Vagina (tissue), 2 donors: ENCODE measurements around the gene GRSF1. TPM values are rescaled to one million over a fixed set of nuclear protein-coding genes. Genes with fewer than 3 reads are reported as not detected.
A peak's percentile ranks its signal among the peaks of the same experiment; 100 is the strongest.
"Not testable (repeated sequence)": the region's sequence is repeated elsewhere in the genome, so short reads cannot be mapped to it uniquely, and the experiment has no call there.

Experiments
- DNase-seq, 2 donors: peaks; one replicate each; pipeline ENCODE4 v3.0.0-alpha.2; 2017; ENCODE audit errors: extremely low spot score in 2 of 2
- H3K27ac ChIP-seq: fragments of 200-600 bp; sonication (generic); one replicate; pipeline ENCODE4 v1.5.1; 2019
- H3K27me3 ChIP-seq: fragments of 200-600 bp; sonication (generic); one replicate; pipeline ENCODE4 v1.5.1; 2019
- H3K36me3 ChIP-seq, 2 donors: fragments of 200-600 bp; sonication (generic); one replicate each; pipeline ENCODE4 v1.5.1; 2017 to 2019
- H3K4me1 ChIP-seq: fragments of 200-600 bp; sonication (generic); one replicate; pipeline ENCODE4 v1.5.1; 2019
- H3K4me3 ChIP-seq, 2 donors: fragments of 200-600 bp; sonication (generic); 1 replicate in 1 of 2; 2 replicates in 1 of 2; pipeline ENCODE4 v1.5.1; 2016 to 2019
- H3K9me3 ChIP-seq: fragments of 200-600 bp; sonication (generic); one replicate; pipeline ENCODE4 v1.5.1; 2019
- POLR2A ChIP-seq, 2 donors: fragments of 450-650 bp; IDR thresholded peaks; one replicate each; pipeline ENCODE4 v1.6.1; 2017; ENCODE audit warnings: antibody characterized with exemption in 2 of 2, mild to moderate bottlenecking in 2 of 2, moderate library complexity in 2 of 2
- POLR2AphosphoS5 ChIP-seq, 2 donors: sonication (generic); formaldehyde crosslinking; IDR thresholded peaks; one replicate each; pipeline ENCODE4 v1.9.0; 2017; ENCODE audit warnings: antibody characterized with exemption in 2 of 2, mild to moderate bottlenecking in 2 of 2, low read depth in 1 of 2; ENCODE audit not compliant: insufficient read depth in 1 of 2
- intact Hi-C: fragments of 100-400 bp; cut with DNase I; formaldehyde crosslinking; loops from one replicate; pipeline ENCODE4 v1.15.1; 2023
- total RNA-seq: library from RNA; depleted of rRNA; stranded (reverse); fragments of >200 nt; gene quantifications from one replicate; pipeline ENCODE4 v1.2.3, GENCODE V29; 2016
- TF ChIP-seq, protein P1 (sequence below), 3 experiments: fragments of 450-650 bp in 2 of 3; fragments of 200-600 bp in 1 of 3; sonication (generic) in 1 of 3; IDR thresholded peaks; one replicate each; pipeline ENCODE4 v1.5.1; 2017 to 2019; ENCODE audit warnings: antibody characterized with exemption in 3 of 3, mild to moderate bottlenecking in 2 of 3, moderate library complexity in 2 of 3

Gene GRSF1
- total RNA-seq, 1 donor from 2014 or later, result 35.1 TPM

DNA sequence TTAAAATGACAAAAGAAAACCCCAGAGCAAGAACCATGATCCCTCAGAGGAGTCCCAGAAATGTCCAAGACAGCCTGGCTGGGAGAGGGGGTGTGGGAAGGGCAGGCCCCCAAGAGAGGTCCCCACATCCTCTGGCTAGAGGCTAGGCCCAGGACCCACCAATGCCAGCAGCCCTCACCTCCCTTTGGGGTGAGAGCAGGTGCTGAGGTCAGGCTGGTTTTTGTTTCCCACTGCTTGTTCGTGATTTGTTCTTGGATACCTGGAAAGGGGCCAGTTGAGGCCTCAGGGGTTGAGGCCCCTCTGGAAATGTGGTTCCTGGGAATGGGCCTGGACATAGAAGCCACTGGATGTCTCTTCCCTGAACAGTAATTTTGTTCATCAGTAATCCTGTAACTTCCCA, 2.3 kb upstream of the GRSF1 start:
- no peaks in the 10 kb centered on the region for H3K27me3 ChIP-seq
- H3K9me3 ChIP-seq, result no peaks in the 10 kb centered on the region
- TF ChIP-seq POLR2A (IDR thresholded peaks at IDR 0.05), result no peak
- TF ChIP-seq, protein P1, sequence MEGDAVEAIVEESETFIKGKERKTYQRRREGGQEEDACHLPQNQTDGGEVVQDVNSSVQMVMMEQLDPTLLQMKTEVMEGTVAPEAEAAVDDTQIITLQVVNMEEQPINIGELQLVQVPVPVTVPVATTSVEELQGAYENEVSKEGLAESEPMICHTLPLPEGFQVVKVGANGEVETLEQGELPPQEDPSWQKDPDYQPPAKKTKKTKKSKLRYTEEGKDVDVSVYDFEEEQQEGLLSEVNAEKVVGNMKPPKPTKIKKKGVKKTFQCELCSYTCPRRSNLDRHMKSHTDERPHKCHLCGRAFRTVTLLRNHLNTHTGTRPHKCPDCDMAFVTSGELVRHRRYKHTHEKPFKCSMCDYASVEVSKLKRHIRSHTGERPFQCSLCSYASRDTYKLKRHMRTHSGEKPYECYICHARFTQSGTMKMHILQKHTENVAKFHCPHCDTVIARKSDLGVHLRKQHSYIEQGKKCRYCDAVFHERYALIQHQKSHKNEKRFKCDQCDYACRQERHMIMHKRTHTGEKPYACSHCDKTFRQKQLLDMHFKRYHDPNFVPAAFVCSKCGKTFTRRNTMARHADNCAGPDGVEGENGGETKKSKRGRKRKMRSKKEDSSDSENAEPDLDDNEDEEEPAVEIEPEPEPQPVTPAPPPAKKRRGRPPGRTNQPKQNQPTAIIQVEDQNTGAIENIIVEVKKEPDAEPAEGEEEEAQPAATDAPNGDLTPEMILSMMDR (IDR thresholded peaks at IDR 0.05), result no peak
- TF ChIP-seq POLR2AphosphoS5 (IDR thresholded peaks at IDR 0.05; ENCODE audit: insufficient read depth in 1 of 2, low read depth in 1 of 2), result no peak
- intact Hi-C loops, result no loop called here
- H3K27ac ChIP-seq, result no peak overlapping the region
- no peak overlapping the region for H3K4me3 ChIP-seq
- peaks cover 17% of the 10 kb centered on the region for H3K4me1 ChIP-seq
- H3K36me3 ChIP-seq, result no peaks in the 10 kb centered on the region
- no peak for DNase-seq

- no peaks in the 10 kb centered on the region for H3K36me3 ChIP-seq
- H3K4me3 ChIP-seq, result no peak overlapping the region
- H3K27me3 ChIP-seq, result no peaks in the 10 kb centered on the region
- TF ChIP-seq, protein P1 (IDR thresholded peaks at IDR 0.05), result no peak
- TF ChIP-seq POLR2A (IDR thresholded peaks at IDR 0.05) (no peak), POLR2AphosphoS5 (IDR thresholded peaks at IDR 0.05; ENCODE audit: insufficient read depth in 1 of 2, low read depth in 1 of 2) (no peak)
- no peak for DNase-seq
- H3K4me1 ChIP-seq, result peaks cover 24% of the 10 kb centered on the region
- intact Hi-C loops, result no loop called here
- H3K27ac ChIP-seq, result no peak overlapping the region
- no peaks in the 10 kb centered on the region for H3K9me3 ChIP-seq
These were observed 1.5 kb upstream of the GRSF1 start for GRCh38 chr4:70841211-70841610.

GRCh38 chr4:70840631-70841030, 941 bp upstream of the GRSF1 start:
- Histone ChIP-seq H3K4me1 (peaks cover 30% of the 10 kb centered on the region), H3K27ac (peak overlapping the region; percentile 34)
- H3K36me3 ChIP-seq, H3K27me3 ChIP-seq, DNase-seq, H3K4me3 ChIP-seq, intact Hi-C loops, H3K9me3 ChIP-seq: not testable (repeated sequence)

- H3K36me3 ChIP-seq, intact Hi-C loops, H3K9me3 ChIP-seq, DNase-seq, H3K27me3 ChIP-seq: not testable (repeated sequence)
- TF ChIP-seq POLR2AphosphoS5 (IDR thresholded peaks at IDR 0.05; ENCODE audit: insufficient read depth in 1 of 2, low read depth in 1 of 2), result peak in 1 of 2 donors; percentile 17
- Histone ChIP-seq H3K4me3 (peak overlapping the region; percentile 60 to 98), H3K27ac (peak overlapping the region; percentile 34), H3K4me1 (peaks cover 32% of the 10 kb centered on the region)
These were observed 447 bp upstream of the GRSF1 start for GRCh38 chr4:70840137-70840536.

DNA sequence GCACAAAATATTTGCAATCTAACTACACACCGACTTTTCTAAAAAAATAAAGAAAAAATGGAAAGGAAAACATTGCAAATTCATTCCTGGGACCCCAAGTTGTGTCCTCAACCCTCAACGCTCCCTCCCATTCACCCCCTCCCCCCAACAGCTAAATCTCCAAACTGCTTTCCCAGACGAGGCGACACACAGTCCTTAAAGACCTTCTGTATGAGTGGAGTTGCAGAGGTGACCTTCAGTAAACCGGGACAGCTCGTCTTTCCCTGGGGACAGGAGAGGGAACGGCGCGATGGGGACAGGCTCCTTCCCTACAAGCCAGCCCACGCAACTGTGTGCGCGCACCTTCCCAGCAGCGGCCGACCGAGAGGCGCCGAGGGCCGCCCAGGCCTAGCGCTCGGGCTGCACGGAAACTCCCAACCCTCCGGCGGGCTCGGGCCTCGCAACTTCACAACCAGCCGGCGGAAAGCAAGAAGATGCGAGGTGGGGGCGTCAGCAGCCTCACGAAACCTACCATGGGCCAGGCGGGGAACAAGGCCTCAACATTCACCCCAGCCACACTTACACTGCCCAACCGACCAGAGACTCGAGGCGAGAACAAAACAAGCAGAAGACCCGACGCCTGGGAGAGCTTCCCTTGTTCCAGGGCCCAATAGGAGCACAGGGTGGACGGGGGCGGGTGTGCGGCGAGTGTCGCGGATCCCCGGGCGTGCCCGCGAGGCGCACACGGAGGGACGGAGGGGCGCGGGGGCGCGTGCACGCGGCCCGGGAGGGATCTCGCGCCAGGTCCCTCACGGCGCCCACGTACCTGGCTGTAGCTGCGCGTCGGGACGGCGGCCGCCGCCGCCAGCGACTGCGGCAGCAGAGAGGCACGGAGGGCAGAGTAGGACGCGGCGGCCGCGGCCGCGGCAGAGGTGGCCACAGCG, 763 bp downstream of the GRSF1 start:
- Histone ChIP-seq H3K4me1 (peaks cover 32% of the 10 kb centered on the region), H3K9me3 (no peaks in the 10 kb centered on the region), H3K27me3 (no peaks in the 10 kb centered on the region), H3K36me3 (peaks cover 0 to 16% of the 10 kb centered on the region in 2 donors), H3K27ac (peak overlapping the region; percentile 87), H3K4me3 (peak overlapping the region; percentile 60 to 98)
- no peak for DNase-seq
- TF ChIP-seq, protein P1 (IDR thresholded peaks at IDR 0.05), result no peak
- TF ChIP-seq POLR2AphosphoS5 (IDR thresholded peaks at IDR 0.05; ENCODE audit: insufficient read depth in 1 of 2, low read depth in 1 of 2), result peak in 1 of 2 donors; percentile 17
- intact Hi-C loops, result loop anchor here (10.0 kb wide), 2 partner anchors 66 to 156 kb away; partner anchors contain the start of genes DCK and MOB1B

DNA sequence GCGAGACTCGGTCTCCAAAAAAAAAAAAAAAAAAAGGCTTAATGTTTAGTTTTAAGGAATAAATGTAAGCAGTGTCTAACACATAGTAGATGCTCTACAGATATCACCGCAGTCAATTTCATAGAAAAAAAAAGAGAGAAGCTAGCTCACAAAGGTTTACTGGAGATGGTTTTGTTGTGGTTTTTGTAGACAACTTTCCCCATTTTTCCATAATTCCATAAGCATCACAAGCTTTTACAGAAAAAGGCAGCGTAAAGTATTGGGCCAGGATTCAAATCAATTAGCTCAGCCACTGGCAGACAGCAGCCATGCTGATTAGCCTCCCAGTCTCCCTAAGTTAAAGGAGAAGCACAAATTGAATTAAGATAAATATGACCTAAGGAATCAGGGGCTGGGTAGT, 1.5 kb downstream of the GRSF1 start:
- Histone ChIP-seq H3K27me3 (no peaks in the 10 kb centered on the region), H3K9me3 (no peaks in the 10 kb centered on the region), H3K36me3 (peaks cover 0 to 22% of the 10 kb centered on the region in 2 donors), H3K27ac (peak overlapping the region; percentile 87), H3K4me3 (peak overlapping the region; percentile 60 to 98), H3K4me1 (peaks cover 32% of the 10 kb centered on the region)
- intact Hi-C loops, result loop anchor here (10.0 kb wide), 2 partner anchors 67 to 157 kb away; partner anchors contain the start of genes DCK and MOB1B
- TF ChIP-seq POLR2A (IDR thresholded peaks at IDR 0.05) (no peak), POLR2AphosphoS5 (IDR thresholded peaks at IDR 0.05; ENCODE audit: insufficient read depth in 1 of 2, low read depth in 1 of 2) (no peak)
- TF ChIP-seq, protein P1 (IDR thresholded peaks at IDR 0.05), result no peak
- DNase-seq, result no peak
